K562 (cell line): Measurements from ENCODE around the gene IRF8. TPM values are rescaled to one million over a fixed set of nuclear protein-coding genes. Genes with fewer than 3 reads are reported as not detected.

Source experiments
- ATAC-seq: fragments of 200-7000 bp; cut with Tn5 transposase; 3 replicates; pipeline ENCODE4 v1.9.1; 2020; ENCODE audit warnings: moderate library complexity
- BruUV-seq: library from RNA; stranded (reverse); fragments of 400-500 nt; replicated peaks from 2 replicates; lab custom pipeline; 2021; lab: Mats Ljungman, UMichigan
- CTCF ChIA-PET: fragments of 300-600 bp; formaldehyde crosslinking; extraction: SDS; loops from one replicate; lab custom pipeline; 2021; ENCODE audit warnings: low intra/inter-chr PET ratio; lab: Yijun Ruan, JAX
- POLR2A ChIA-PET: fragments of 300-600, 350-650 bp; sonication (Branson Sonifier 250); formaldehyde crosslinking; extraction: SDS; loops from one replicate; lab custom pipeline; 2021; ENCODE audit warnings: antibody characterized with exemption, inconsistent platforms; lab: Yijun Ruan, JAX
- DNase-seq, 4 experiments: peaks; one replicate each; pipeline versions ENCODE4 v3.0.0 to v3.0.0-alpha.2; 2011 to 2018; ENCODE audit warnings: low spot score in 3 of 4, mixed read lengths in 3 of 4; ENCODE audit errors: extremely low read depth in 1 of 4
- FAIRE-seq: peaks from 2 replicates; lab custom pipeline; 2011; peaks lifted over from hg19 to GRCh38; lab: Jason Lieb, UNC
- H2AFZ ChIP-seq: 2 replicates; pipeline ENCODE4 v1.6.0; 2011; ENCODE audit warnings: low read depth, low read length, control low read depth, inconsistent platforms
- H3K27ac ChIP-seq: fragments of 200-600 bp; 3 replicates; pipeline ENCODE4 v1.8.0; 2011; ENCODE audit warnings: low read depth, mild to moderate bottlenecking, control low read depth, inconsistent platforms, low read length, moderate library complexity, mixed read lengths; ENCODE audit errors: extremely low read depth
- H3K27me3 ChIP-seq, 2 experiments: fragments of 300-600 bp in 1 of 2; 2 replicates in 1 of 2; 3 replicates in 1 of 2; pipeline versions ENCODE4 v1.6.0 to v1.8.0; 2011; ENCODE audit warnings: inconsistent platforms in 2 of 2, low read length in 2 of 2, mild to moderate bottlenecking in 1 of 2, mixed read lengths in 1 of 2, moderate library complexity in 1 of 2; ENCODE audit not compliant: control insufficient read depth in 2 of 2, insufficient read depth in 2 of 2
- H3K36me3 ChIP-seq: fragments of 300-600 bp; 3 replicates; pipeline ENCODE4 v1.8.0; 2011; ENCODE audit warnings: mild to moderate bottlenecking, low read length, inconsistent platforms; ENCODE audit not compliant: control insufficient read depth, insufficient read depth
- H3K4me1 ChIP-seq, 2 experiments: fragments of 200-600 bp in 1 of 2; replicated peaks in 1 of 2; 2 replicates in 1 of 2; 3 replicates in 1 of 2; pipeline versions ENCODE4 v1.5.1 to v1.8.0; 2011; ENCODE audit warnings: inconsistent platforms in 2 of 2, low read length in 2 of 2, mild to moderate bottlenecking in 1 of 2, mixed read lengths in 1 of 2, moderate library complexity in 1 of 2; ENCODE audit not compliant: control insufficient read depth in 2 of 2, insufficient read depth in 2 of 2
- H3K4me2 ChIP-seq: 2 replicates; pipeline ENCODE4 v1.6.1; 2011; ENCODE audit warnings: low read length, control low read depth, inconsistent platforms, mixed read lengths; ENCODE audit not compliant: insufficient read depth
- H3K4me3 ChIP-seq: fragments of 200-600 bp; sonication (generic), shearing (Covaris generic); 2 replicates; pipeline ENCODE4 v1.5.1; 2016; ENCODE audit warnings: control low read depth, inconsistent platforms
- H3K79me2 ChIP-seq: fragments of 200-600 bp; 3 replicates; pipeline ENCODE4 v1.8.0; 2011; ENCODE audit warnings: low read length, inconsistent platforms; ENCODE audit not compliant: control insufficient read depth, insufficient read depth
- H3K9ac ChIP-seq, 2 experiments: 2 replicates each; pipeline versions ENCODE4 v1.6.0 to v1.6.1; 2011; ENCODE audit warnings: low read depth in 2 of 2, low read length in 2 of 2, control low read depth in 1 of 2, inconsistent platforms in 1 of 2, mild to moderate bottlenecking in 1 of 2, mixed read lengths in 1 of 2; ENCODE audit not compliant: insufficient read depth in 1 of 2
- H3K9me1 ChIP-seq: one replicate; pipeline ENCODE4 v1.6.0; 2011; ENCODE audit warnings: inconsistent platforms, mild to moderate bottlenecking, low read length, moderate library complexity; ENCODE audit not compliant: control insufficient read depth, insufficient read depth
- H3K9me3 ChIP-seq: replicated peaks from 2 replicates; pipeline ENCODE4 v1.5.1; 2011; ENCODE audit warnings: low read depth, low read length, inconsistent platforms; ENCODE audit not compliant: control insufficient read depth, insufficient read depth
- H4K20me1 ChIP-seq: replicated peaks from 2 replicates; pipeline ENCODE4 v1.6.1; 2011; ENCODE audit warnings: low read length, inconsistent platforms, mixed read lengths; ENCODE audit not compliant: control insufficient read depth, insufficient read depth
- EWSR1 ChIP-seq: fragments of 450-650 bp; IDR thresholded peaks from 2 replicates; pipeline ENCODE4 v1.6.1; 2018; ENCODE audit warnings: borderline replicate concordance, mild to moderate bottlenecking, low read depth, moderate library complexity; ENCODE audit not compliant: partially characterized antibody
- FIP1L1 ChIP-seq: fragments of 200-400 bp; formaldehyde crosslinking; IDR thresholded peaks from 2 replicates; pipeline ENCODE4 v1.6.1; 2018; ENCODE audit warnings: mild to moderate bottlenecking, low read depth, low read length; ENCODE audit not compliant: poor library complexity, severe bottlenecking
- FOXA1 ChIP-seq: fragments of 450-650 bp; IDR thresholded peaks from 2 replicates; pipeline ENCODE4 v1.6.1; 2016; ENCODE audit warnings: mild to moderate bottlenecking, borderline replicate concordance
- HNRNPL ChIP-seq: fragments of 200-400 bp; formaldehyde crosslinking; IDR thresholded peaks from 2 replicates; pipeline ENCODE4 v1.6.1; 2017; ENCODE audit warnings: low read depth, mild to moderate bottlenecking, low read length
- RBM39 ChIP-seq: fragments of 200-400 bp; formaldehyde crosslinking; optimal IDR thresholded peaks from 2 replicates; pipeline ENCODE3; 2018; ENCODE audit warnings: low read depth, low read length
- WGBS: fragments of 100-300 bp; shearing (Covaris generic); methylation state at CpG from one replicate; pipeline ENCODE4 v1.1.6; 2016; ENCODE audit warnings: low coverage, mixed read lengths; ENCODE audit not compliant: insufficient coverage; ENCODE audit errors: missing lambda C conversion rate; 5-methylcytosine and 5-hydroxymethylcytosine counted together
- in situ Hi-C: fragments of 300-500 bp; cut with MboI; formaldehyde crosslinking; loops from 4 replicates; pipeline ENCODE4 v1.15.0; 2018; ENCODE audit warnings: inconsistent platforms, mixed read lengths
- intact Hi-C: fragments of 100-400 bp; cut with micrococcal nuclease; formaldehyde crosslinking; loops from 2 replicates; pipeline ENCODE4 v1.14.2; 2022
- polyA plus RNA-seq, 8 experiments: library from polyadenylated mRNA; depleted of rRNA in 4 of 8; stranded (reverse) in 5 of 8; unstranded in 3 of 8; fragments of >200 nt; fragmentation: Nextera tagmentation in 2 of 8; fragmentation: Illumina TruSeq in 1 of 8; extraction: Ambion mirVana in 2 of 8; extraction: Trizol in 1 of 8; gene quantifications; 2 replicates each; pipeline versions ENCODE4 v1.2.1 to v1.2.3, GENCODE V29; 2011 to 2014; ENCODE audit warnings: inconsistent platforms in 1 of 8, missing spikeins in 1 of 8
- total RNA-seq, 7 experiments: library from RNA; depleted of rRNA in 6 of 7; stranded (reverse); fragments of >200 nt in 6 of 7; fragmentation: Illumina TruSeq in 2 of 7; extraction: Trizol in 2 of 7; gene quantifications; 2 replicates each; pipeline versions ENCODE4 v1.2.1 to v1.2.3, GENCODE V29; 2011 to 2021; ENCODE audit warnings: low replicate concordance in 1 of 7
- TF ChIP-seq, protein P1 (sequence below): fragments of 250-450 bp; sonication (Bioruptor Pico); IDR thresholded peaks from 2 replicates; pipeline ENCODE4 v1.4.0; 2020; ENCODE audit warnings: mild to moderate bottlenecking, moderate library complexity
- TF ChIP-seq, protein P2 (sequence below): sonication (generic); formaldehyde crosslinking; IDR thresholded peaks from 2 replicates; pipeline ENCODE4 v1.8.1; 2023; ENCODE audit warnings: mild to moderate bottlenecking, missing genetic modification reagents, moderate library complexity
- TF ChIP-seq, protein P3 (sequence below), 2 experiments: fragments of 450-650 bp; formaldehyde crosslinking in 1 of 2; IDR thresholded peaks; 2 replicates each; pipeline versions ENCODE4 v1.4.0 to v1.6.1; 2014 to 2020; ENCODE audit warnings: mild to moderate bottlenecking in 2 of 2, borderline replicate concordance in 1 of 2, low read depth in 1 of 2

Gene IRF8
- total and polyA plus RNA-seq, 9 of the 15 experiments (the other 6 are each of a cell fraction or from before 2014, with no cell fraction given), result 0.01 to 0.98 TPM; not detected in 7

DNA sequence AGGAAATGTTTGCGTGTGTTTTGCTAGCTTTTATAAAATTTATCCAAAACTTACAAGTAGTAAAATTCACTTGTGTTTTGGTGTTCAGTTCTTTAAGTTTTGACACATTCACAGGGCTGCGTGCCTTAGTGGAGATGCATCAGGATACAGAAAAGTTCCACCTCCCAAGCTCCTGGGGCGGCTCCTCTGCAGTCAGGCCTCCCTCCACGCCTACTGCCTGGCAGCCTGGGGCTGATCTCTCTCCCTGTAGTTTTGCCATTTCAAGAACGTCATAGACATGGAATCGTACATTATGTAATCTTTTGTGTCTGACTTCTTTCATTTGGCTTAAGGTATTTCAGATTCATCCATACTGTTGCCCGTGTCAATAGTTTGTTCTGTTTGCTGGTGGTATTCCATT lies 27.2 kb upstream of the IRF8 start:
- 1% methylated on average over 7 of the region's 7 CpGs for whole genome bisulfite sequencing
- Histone ChIP-seq H3K4me2 (no peak overlapping the region), H3K9me1 (no peaks in the 10 kb centered on the region), H3K36me3 (no peaks in the 10 kb centered on the region), H3K4me3 (no peak overlapping the region), H4K20me1 (no peaks in the 10 kb centered on the region), H3K9ac (no peak overlapping the region), H3K79me2 (no peaks in the 10 kb centered on the region), H3K27me3 (peaks cover 6 to 26% of the 10 kb centered on the region in 2 experiments; a peak in 4 of 5 replicates), H3K9me3 (no peaks in the 10 kb centered on the region), H2AFZ (no peak overlapping the region), H3K27ac (no peak overlapping the region), H3K4me1 (no peaks in the 10 kb centered on the region)
- FAIRE-seq (no peak), DNase-seq (no peak), ATAC-seq (no peak)
- intact Hi-C loops (no loop called here), in situ Hi-C loops (no loop called here)
- no TSS peak for BruUV-seq
- ChIA-PET CTCF (no interaction called here), POLR2A (interaction anchor here (0.8 kb wide), 1 partner anchor 15 kb away, joined by 3 read pairs; no protein-coding TSS in a partner anchor)
- TF ChIP-seq, protein P1, sequence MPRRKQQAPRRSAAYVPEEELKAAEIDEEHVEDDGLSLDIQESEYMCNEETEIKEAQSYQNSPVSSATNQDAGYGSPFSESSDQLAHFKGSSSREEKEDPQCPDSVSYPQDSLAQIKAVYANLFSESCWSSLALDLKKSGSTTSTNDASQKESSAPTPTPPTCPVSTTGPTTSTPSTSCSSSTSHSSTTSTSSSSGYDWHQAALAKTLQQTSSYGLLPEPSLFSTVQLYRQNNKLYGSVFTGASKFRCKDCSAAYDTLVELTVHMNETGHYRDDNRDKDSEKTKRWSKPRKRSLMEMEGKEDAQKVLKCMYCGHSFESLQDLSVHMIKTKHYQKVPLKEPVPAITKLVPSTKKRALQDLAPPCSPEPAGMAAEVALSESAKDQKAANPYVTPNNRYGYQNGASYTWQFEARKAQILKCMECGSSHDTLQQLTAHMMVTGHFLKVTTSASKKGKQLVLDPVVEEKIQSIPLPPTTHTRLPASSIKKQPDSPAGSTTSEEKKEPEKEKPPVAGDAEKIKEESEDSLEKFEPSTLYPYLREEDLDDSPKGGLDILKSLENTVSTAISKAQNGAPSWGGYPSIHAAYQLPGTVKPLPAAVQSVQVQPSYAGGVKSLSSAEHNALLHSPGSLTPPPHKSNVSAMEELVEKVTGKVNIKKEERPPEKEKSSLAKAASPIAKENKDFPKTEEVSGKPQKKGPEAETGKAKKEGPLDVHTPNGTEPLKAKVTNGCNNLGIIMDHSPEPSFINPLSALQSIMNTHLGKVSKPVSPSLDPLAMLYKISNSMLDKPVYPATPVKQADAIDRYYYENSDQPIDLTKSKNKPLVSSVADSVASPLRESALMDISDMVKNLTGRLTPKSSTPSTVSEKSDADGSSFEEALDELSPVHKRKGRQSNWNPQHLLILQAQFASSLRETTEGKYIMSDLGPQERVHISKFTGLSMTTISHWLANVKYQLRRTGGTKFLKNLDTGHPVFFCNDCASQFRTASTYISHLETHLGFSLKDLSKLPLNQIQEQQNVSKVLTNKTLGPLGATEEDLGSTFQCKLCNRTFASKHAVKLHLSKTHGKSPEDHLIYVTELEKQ (CRISPR knock-in tag), result no peak
- TF ChIP-seq, protein P2, sequence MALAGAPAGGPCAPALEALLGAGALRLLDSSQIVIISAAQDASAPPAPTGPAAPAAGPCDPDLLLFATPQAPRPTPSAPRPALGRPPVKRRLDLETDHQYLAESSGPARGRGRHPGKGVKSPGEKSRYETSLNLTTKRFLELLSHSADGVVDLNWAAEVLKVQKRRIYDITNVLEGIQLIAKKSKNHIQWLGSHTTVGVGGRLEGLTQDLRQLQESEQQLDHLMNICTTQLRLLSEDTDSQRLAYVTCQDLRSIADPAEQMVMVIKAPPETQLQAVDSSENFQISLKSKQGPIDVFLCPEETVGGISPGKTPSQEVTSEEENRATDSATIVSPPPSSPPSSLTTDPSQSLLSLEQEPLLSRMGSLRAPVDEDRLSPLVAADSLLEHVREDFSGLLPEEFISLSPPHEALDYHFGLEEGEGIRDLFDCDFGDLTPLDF, result no peak
- TF ChIP-seq HNRNPL (no peak), FIP1L1 (no peak), RBM39 (no peak), EWSR1 (no peak), FOXA1 (no peak)
- TF ChIP-seq, protein P3, sequence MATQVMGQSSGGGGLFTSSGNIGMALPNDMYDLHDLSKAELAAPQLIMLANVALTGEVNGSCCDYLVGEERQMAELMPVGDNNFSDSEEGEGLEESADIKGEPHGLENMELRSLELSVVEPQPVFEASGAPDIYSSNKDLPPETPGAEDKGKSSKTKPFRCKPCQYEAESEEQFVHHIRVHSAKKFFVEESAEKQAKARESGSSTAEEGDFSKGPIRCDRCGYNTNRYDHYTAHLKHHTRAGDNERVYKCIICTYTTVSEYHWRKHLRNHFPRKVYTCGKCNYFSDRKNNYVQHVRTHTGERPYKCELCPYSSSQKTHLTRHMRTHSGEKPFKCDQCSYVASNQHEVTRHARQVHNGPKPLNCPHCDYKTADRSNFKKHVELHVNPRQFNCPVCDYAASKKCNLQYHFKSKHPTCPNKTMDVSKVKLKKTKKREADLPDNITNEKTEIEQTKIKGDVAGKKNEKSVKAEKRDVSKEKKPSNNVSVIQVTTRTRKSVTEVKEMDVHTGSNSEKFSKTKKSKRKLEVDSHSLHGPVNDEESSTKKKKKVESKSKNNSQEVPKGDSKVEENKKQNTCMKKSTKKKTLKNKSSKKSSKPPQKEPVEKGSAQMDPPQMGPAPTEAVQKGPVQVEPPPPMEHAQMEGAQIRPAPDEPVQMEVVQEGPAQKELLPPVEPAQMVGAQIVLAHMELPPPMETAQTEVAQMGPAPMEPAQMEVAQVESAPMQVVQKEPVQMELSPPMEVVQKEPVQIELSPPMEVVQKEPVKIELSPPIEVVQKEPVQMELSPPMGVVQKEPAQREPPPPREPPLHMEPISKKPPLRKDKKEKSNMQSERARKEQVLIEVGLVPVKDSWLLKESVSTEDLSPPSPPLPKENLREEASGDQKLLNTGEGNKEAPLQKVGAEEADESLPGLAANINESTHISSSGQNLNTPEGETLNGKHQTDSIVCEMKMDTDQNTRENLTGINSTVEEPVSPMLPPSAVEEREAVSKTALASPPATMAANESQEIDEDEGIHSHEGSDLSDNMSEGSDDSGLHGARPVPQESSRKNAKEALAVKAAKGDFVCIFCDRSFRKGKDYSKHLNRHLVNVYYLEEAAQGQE (IDR thresholded peaks at IDR 0.05; ENCODE audit: borderline replicate concordance), result no peak
- TF ChIP-seq, protein P3 (CRISPR knock-in tag; IDR thresholded peaks at IDR 0.05; ENCODE audit: low read depth), result no peak
